Measurements from ENCODE around the gene SOCS6.

DNA sequence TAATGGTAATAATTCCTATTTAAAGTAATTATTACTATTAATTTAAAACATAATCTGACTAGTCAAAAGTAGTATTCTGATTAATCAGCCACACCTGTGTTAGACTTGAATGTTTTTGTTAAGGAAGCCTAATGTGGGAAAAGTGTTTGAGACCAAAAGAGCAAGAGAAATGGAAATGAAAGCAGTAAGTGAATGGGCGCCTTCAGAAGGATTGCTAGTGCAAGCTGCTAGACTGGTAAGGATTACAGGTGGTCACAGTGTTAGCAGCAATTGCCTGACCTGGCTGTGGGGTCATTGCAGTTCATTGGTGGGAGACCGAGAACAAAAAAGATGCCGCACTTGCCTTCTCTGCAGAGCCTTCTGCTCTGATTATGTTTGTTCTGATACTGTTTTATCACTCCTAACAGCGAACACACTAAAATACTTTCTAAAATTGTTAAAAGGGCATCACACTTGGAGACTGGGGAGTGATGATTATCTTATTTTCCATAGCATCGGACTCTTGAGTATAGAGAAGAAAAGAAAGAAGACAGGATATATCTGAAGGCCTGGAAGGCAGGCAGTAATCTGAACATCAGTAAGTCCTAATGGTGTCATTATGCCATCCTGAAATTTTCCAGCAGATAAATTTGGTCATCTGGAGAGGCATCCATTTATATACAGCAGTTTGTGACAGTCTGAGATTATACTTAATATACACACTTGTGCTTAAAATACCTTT, 5.8 kb downstream of the SOCS6 start:
- no peak for TF ChIP-seq POLR2A (IDR thresholded peaks at IDR 0.05)
- TF ChIP-seq, protein P1, sequence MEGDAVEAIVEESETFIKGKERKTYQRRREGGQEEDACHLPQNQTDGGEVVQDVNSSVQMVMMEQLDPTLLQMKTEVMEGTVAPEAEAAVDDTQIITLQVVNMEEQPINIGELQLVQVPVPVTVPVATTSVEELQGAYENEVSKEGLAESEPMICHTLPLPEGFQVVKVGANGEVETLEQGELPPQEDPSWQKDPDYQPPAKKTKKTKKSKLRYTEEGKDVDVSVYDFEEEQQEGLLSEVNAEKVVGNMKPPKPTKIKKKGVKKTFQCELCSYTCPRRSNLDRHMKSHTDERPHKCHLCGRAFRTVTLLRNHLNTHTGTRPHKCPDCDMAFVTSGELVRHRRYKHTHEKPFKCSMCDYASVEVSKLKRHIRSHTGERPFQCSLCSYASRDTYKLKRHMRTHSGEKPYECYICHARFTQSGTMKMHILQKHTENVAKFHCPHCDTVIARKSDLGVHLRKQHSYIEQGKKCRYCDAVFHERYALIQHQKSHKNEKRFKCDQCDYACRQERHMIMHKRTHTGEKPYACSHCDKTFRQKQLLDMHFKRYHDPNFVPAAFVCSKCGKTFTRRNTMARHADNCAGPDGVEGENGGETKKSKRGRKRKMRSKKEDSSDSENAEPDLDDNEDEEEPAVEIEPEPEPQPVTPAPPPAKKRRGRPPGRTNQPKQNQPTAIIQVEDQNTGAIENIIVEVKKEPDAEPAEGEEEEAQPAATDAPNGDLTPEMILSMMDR (IDR thresholded peaks at IDR 0.05) = no peak
